GM21723 (cell line): Measurements from ENCODE around the gene NASP.

ENCODE experiments used
- ATAC-seq: cut with Tn5 transposase; IDR thresholded peaks from one replicate; pipeline ENCODE4 v1.9.1; 2021; ENCODE audit warnings: mild to moderate bottlenecking, moderate library complexity; ENCODE audit not compliant: unreplicated experiment

NASP gene

DNA sequence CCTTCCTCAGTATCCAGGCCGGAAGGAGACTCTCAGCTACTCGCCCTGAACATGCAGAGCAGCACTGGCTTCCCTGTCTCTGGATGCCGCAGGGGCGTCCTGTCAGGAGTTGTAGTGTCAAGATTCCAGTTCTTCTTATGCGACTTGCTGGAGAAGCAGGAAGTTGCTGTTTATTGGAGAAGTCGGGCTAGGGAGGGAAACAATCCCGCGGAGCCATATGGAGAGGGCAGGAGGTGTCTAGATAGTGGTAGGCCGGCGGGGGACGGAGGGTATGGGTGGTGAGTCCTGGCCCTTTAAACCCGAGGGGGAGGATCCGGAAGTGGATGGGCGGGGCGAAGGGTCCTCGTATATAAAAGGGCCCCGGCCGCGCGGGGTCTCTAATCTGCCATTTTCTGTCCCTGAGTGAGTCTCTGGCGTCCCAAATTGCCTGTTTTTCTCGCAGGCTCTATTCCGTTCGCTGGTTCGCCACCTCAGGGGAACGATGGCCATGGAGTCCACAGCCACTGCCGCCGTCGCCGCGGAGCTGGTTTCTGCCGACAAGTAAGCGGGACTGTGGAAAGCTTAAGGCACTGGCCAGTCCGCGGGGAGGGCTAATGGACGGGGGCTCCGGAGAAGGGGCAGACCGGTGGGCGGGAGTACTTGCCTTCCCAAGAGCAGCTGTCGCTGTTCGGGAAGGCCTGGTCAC lies at the start of gene NASP:
NASP (plus strand) TSS at position 376 of the 685 bp plus-strand sequence; CDS start at position 482, 106 bp downstream.
- ATAC-seq = peak; percentile 62

DNA sequence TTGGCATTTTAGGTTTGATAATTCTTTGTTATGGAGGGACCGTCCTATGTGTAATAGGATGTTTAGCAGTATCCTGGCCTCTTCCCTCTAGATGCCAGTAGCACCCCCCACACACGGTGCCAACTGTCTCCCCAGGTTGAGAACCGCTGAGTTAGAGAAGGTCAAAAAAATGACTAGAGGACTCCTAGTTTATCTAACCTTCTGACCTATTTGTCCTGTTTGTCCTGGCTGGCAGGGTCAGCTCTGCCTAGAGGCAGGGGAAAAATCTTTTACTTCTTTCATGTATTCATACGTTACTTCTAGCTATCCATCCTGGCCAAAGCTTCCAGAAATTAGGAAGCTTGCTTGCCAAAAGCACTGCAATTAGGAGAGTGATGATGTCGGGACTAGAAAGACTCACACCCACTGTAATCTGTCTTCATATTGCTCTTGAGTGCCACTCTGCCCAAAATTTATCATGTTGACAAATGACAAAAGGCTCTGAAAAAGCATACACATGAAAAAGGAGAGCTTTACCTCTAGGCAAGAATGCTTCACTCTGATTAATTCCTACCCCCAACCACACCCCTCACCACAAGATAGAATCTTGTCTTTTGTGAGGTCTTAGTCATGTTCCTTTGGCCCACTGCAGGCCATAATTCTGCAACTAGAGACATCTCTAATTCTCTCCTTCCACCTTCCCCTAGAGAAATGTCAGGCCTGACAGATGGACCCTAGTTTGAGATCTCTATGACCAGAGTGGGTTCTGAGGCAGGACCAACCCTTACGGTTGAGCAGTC lies 47.7 kb upstream of the NASP start:
- no peak for ATAC-seq

DNA sequence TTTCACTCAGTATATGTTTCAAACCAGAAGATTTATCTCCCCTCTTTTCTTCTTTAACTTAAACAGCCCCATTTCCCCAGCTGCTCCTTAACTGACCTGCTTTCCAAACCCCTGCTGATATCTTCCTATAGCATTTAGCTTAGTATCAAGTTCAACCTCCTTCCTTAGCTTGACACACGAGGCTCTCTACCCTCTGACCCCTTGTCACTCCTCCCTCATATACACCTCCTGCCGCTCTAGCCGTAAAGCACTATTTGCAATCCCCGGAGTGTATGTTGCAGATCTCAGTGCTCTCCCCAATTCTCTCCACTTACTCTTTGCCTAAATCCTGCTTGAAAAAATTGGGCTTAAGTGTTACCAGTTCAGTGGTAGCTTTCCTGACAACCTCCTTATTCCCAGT lies 47.0 kb upstream of the NASP start:
- ATAC-seq = no peak

GRCh38 chr1:45541193-45541592 lies 42.6 kb upstream of the NASP start:
- ATAC-seq = no peak

- ATAC-seq = no peak
Observed at GRCh38 chr1:45542591-45542990, 41.2 kb upstream of the NASP start.

DNA sequence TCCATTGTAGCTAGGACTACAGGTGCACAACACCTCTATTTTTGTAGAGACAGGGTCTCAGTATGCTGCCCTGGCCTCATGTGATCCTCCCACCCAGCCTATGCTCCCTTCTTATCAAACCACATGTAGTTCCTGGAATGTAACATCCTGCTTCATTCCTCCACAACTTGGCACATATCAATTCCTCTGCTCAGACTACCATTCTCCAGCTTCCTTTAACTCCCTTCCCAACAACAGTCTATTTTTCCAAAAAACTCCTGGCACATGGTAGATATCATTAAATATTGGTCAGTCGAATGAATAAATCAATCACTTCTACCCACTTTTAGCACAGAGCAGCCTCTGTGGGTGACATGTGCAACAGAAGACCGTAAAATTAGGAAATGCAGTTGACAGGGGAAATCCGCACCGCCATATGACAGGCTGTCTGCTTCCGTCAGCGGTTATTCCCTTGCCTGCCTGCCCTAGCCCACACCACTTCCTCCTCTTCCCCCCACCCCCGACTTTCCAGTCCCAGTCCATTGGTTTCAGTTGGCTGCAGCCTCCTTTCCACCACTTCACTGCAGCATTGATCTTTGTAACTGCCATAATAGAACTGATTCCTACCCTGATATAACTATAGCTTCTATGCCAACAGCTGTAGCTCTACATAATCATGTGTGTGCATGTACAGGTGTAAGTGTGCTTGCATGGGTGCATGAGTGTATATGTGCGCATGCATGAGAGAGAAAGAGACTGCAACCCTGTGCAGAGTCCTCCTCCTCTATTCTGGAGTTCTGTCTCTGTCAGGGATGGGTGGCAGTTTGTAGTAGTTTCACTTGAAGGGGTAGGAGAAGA lies 40.0 kb upstream of the NASP start:
- ATAC-seq = peak; percentile 54

DNA sequence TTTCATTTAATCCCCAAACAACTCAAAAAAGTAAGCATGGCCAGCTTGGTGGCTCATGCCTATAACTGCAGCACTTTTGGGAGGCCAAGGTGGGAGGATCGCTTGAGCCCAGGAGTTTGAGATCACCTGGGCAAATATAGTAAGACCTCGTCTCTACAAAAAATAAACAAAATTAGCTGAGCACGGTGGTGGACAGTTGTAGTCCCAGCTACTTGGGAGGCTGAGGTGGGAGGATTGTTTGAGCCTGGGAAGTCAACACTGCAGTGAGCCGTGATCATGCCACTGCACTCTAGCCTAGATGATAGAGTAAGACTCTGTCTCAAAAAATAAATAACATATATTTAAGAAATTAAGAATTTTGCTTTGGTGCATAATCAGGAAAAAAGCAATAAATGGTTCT lies 39.3 kb upstream of the NASP start:
- no peak for ATAC-seq

GRCh38 chr1:45545019-45545493 lies 38.8 kb upstream of the NASP start:
- peak; percentile 66 for ATAC-seq

GRCh38 chr1:45545553-45546310 lies 38.1 kb upstream of the NASP start:
- no peak for ATAC-seq

DNA sequence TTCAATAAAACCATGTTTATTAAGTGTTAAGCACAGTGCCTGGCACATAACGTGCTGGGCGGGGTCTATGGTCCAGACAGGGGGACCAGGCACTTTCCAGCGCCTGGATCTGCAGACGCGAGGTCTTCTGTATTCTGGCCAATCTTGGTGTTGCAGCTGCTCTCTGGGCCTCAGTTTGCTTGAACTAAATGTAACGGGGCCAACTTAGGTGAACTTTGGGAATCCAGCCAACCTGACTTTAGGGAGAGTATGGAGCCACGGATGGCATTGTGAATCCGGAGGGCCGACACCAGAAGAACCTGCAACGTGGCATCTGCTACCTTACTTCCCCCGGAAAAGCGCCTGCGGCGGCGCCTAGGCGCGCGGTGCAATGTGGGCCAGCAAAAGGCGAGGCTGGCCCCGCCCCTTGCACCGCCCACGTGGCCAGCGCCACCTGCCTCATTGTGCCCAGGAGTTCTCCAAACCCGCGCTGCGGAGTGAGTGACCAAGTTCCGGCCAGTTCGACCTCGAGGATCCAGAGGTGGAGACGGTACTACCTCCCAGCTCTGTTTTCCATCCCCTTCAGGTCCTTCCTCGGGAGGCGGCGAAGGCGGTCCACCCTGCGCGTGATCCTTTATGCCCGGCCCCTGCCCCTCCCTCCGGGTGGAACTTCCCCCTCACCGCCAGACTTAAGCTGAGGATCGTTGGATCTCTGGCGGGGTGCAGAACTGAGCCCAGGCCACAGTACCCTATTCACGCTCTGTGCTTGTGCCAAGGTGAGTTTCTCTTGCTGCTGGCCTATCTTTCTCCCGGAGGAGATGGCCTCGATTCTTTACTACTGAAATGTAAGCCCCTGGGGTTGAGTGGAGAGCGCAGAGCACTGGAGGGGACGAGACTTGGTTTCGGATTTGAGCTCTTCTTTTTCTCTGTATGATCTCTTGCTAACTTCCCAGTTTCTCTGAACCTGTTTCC lies 33.2 kb upstream of the NASP start, which contains the start of gene AKR1A1:
AKR1A1 (plus strand) TSS at position 426 of the 951 bp plus-strand sequence. CDS start 10,969 bp downstream, outside the sequence.
- ATAC-seq = peak; percentile 85

GRCh38 chr1:45551684-45552083 lies 32.2 kb upstream of the NASP start:
- ATAC-seq = no peak

DNA sequence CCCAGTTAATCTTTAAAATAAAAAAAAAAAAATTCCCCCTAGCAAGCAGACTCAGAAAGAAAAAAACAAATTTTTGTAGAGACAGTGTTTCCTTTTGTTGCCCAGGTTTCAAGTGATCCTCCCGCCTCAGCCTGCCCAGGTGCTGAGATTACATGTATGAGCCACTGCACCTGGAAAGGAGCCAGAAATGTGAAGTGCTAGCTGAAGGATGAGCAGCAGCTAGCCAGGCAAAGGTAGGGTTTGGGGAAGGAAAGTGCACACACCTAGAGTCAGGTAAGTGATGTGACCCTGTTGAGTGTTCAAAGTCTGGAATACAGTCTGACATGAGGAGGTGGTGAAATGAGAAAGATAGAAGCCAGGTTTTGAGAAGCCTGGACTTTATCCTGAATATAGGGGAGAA lies 31.5 kb upstream of the NASP start:
- ATAC-seq = no peak

GRCh38 chr1:45554198-45554597 lies 29.6 kb upstream of the NASP start:
- ATAC-seq = no peak

DNA sequence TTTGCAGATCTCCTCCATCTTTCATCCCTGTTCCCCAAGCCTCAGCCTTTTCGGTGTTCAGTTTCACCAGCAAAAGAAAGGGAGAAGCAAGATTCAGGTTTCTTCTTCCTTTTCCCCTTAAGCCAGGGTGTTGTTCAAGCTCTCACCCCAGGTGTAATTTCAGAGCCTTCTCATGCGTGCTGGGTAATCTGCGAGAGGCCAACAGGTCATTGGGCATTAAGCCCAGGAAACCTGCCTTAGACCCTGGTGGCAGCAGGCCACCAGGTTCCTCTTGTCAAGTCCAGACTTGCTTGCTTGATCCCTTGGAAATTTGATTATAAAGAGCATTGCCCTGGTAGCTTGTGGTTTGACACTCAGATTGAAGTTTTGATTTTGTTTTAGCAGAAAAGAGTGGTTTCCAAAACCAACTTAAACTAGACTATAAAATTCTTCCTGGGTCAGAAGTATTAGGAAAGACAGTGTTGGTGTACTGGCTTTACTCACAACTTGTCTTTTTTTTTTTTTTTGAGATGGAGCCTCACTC lies 26.4 kb upstream of the NASP start:
- no peak for ATAC-seq

DNA sequence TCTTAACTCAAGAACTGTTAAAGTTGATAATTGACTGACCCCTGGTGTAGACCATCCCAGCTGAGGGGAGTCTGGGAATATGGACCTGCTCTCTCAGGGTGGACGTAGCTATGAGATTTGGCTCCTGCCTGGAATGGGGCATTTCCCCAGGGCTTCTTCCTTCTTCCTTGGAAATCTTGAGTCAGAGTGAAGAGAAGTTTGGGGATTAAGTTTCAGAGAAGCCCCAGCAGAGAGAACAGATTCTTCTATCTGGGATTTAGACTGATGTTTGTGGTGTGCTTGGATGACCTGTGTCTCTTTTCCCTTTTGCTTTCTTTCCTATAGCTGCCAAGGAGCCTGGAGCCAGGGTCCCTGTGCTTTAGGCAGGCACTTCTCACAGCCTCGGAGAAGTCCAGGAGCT lies 20.0 kb upstream of the NASP start:
- ATAC-seq = no peak

DNA sequence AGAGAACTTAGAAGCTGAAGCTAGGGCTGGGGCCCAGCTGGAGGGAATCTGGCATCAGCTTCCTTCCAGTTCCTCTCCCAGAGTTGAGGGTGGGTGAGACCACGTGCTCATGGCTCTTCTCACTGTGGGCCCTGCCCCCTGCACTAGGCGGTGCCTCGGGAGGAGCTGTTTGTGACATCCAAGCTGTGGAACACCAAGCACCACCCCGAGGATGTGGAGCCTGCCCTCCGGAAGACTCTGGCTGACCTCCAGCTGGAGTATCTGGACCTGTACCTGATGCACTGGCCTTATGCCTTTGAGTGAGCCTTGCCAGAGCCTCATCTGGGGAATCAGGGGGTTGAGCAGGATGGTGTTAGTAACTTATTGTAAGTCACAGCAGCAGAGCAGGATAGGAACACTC lies 17.1 kb upstream of the NASP start:
- no peak for ATAC-seq

DNA sequence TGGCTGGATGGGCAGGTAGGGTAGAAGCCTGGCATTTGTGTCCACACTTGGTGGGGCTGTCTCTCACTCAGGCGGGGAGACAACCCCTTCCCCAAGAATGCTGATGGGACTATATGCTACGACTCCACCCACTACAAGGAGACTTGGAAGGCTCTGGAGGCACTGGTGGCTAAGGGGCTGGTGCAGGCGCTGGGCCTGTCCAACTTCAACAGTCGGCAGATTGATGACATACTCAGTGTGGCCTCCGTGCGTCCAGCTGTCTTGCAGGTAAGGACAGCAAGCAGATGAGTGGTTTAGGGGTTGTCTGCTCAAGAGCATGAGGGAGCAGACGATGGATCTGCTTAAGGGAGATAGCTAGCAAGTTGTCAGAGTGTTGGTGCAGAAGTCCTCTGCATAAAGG lies 15.9 kb upstream of the NASP start:
- no peak for ATAC-seq

GRCh38 chr1:45568421-45568820 lies 15.4 kb upstream of the NASP start:
- ATAC-seq = no peak

GRCh38 chr1:45569571-45569961 lies 14.3 kb upstream of the NASP start:
- no peak for ATAC-seq
